Upper lobe of right lung (tissue), 1 donor: ENCODE measurements around the gene PPP1R8. TPM values are rescaled to one million over a fixed set of nuclear protein-coding genes. Genes with fewer than 3 reads are reported as not detected.

Experiments used
- ATAC-seq: fragments of 200-7000 bp; cut with Tn5 transposase; one replicate; pipeline ENCODE4 v1.9.1; 2020; ENCODE audit warnings: mild to moderate bottlenecking, moderate library complexity
- DNase-seq: peaks from one replicate; pipeline ENCODE4 v3.0.0-alpha.2; 2020
- H3K27ac ChIP-seq: fragments of 200-600 bp; one replicate; pipeline ENCODE4 v1.8.0; 2022
- H3K27me3 ChIP-seq: fragments of 200-600 bp; one replicate; pipeline ENCODE4 v1.8.0; 2022; ENCODE audit warnings: mild to moderate bottlenecking
- H3K36me3 ChIP-seq: fragments of 200-600 bp; one replicate; pipeline ENCODE4 v1.8.0; 2022
- H3K4me1 ChIP-seq: fragments of 200-600 bp; one replicate; pipeline ENCODE4 v1.8.0; 2022
- H3K4me3 ChIP-seq: fragments of 200-600 bp; one replicate; pipeline ENCODE4 v1.8.0; 2022; ENCODE audit warnings: mild to moderate bottlenecking
- H3K9me3 ChIP-seq: fragments of 200-600 bp; one replicate; pipeline ENCODE4 v1.8.0; 2022
- CTCF ChIP-seq: fragments of 200-600 bp; IDR thresholded peaks from one replicate; pipeline ENCODE4 v1.8.0; 2022; ENCODE audit warnings: antibody characterized with exemption
- intact Hi-C: fragments of 100-400 bp; cut with DNase I; formaldehyde crosslinking; loops from one replicate; pipeline ENCODE4 v1.11.0; 2022
- total RNA-seq: library from RNA; stranded (reverse); fragmentation: NEBNext Ultra II Directional; extraction: Animal tissue kit (Norgen Biotek cat#: 25700); gene quantifications from one replicate; pipeline ENCODE4 v1.2.1, GENCODE V29; 2021
- donor health status: DM: no; HTN: yes; CAD: no; lungs with severe emphysema.

PPP1R8 gene
- total RNA-seq, 1 donor from 2014 or later: 33.0 TPM

GRCh38 chr1:27872059-27872801 is 41.6 kb downstream of the PPP1R8 start, which contains the start of gene THEMIS2:
Gene THEMIS2, plus strand, starts transcription at chr1:27872544. Its CDS starts 28 bp downstream, at chr1:27872572.
- DNase-seq (peak; percentile 88), ATAC-seq (peak; percentile 84)
- H3K27me3 ChIP-seq: no peaks in the 10 kb centered on the region
- TF ChIP-seq CTCF: no peak
- peak within 1 kb of the TSS; percentile 85 for H3K27ac ChIP-seq
- H3K4me3 ChIP-seq: peak within 1 kb of the TSS; percentile 75
- intact Hi-C loops: no loop called here
- H3K36me3 ChIP-seq: peaks cover 9% of the 10 kb centered on the region
- no peaks in the 10 kb centered on the region for H3K9me3 ChIP-seq
- H3K4me1 ChIP-seq: peaks cover 24% of the 10 kb centered on the region

- Histone ChIP-seq H3K4me3 (peak overlapping the region; percentile 75), H3K27me3 (no peaks in the 10 kb centered on the region), H3K4me1 (peaks cover 24% of the 10 kb centered on the region), H3K27ac (peak overlapping the region; percentile 85), H3K9me3 (no peaks in the 10 kb centered on the region), H3K36me3 (peaks cover 9% of the 10 kb centered on the region)
- no peak for TF ChIP-seq CTCF
- ATAC-seq (peak; percentile 27), DNase-seq (peak; percentile 71)
- intact Hi-C loops: no loop called here
Observed at GRCh38 chr1:27872802-27873551, 42.4 kb downstream of the PPP1R8 start.

GRCh38 chr1:27873671-27874384 is 43.2 kb downstream of the PPP1R8 start:
- H3K4me1 ChIP-seq: peaks cover 17% of the 10 kb centered on the region
- H3K9me3 ChIP-seq: no peaks in the 10 kb centered on the region
- ATAC-seq (peak; percentile 55), DNase-seq (peak; percentile 79)
- peak overlapping the region; percentile 85 for H3K27ac ChIP-seq
- peaks cover 9% of the 10 kb centered on the region for H3K36me3 ChIP-seq
- H3K27me3 ChIP-seq: no peaks in the 10 kb centered on the region
- H3K4me3 ChIP-seq: peak overlapping the region; percentile 75
- no peak for TF ChIP-seq CTCF
- intact Hi-C loops: no loop called here

- no peaks in the 10 kb centered on the region for H3K27me3 ChIP-seq
- ATAC-seq: no peak
- H3K36me3 ChIP-seq: peaks cover 9% of the 10 kb centered on the region
- peaks cover 6% of the 10 kb centered on the region for H3K4me1 ChIP-seq
- no peaks in the 10 kb centered on the region for H3K9me3 ChIP-seq
- no peak overlapping the region for H3K27ac ChIP-seq
- H3K4me3 ChIP-seq: no peak overlapping the region
- intact Hi-C loops: no loop called here
- no peak for TF ChIP-seq CTCF
- peak; percentile 49 for DNase-seq
Observed at GRCh38 chr1:27876341-27877114, 45.9 kb downstream of the PPP1R8 start.

GRCh38 chr1:27877115-27877416 is 46.5 kb downstream of the PPP1R8 start:
- Histone ChIP-seq H3K36me3 (peaks cover 9% of the 10 kb centered on the region), H3K4me3 (no peak overlapping the region), H3K27me3 (no peaks in the 10 kb centered on the region), H3K27ac (no peak overlapping the region), H3K9me3 (no peaks in the 10 kb centered on the region), H3K4me1 (peaks cover 6% of the 10 kb centered on the region)
- no peak for TF ChIP-seq CTCF
- DNase-seq (no peak), ATAC-seq (no peak)
- intact Hi-C loops: no loop called here
